HG03378 (cell line): Measurements from ENCODE around the gene ALDH1A2.

Experiments used
- ATAC-seq: cut with Tn5 transposase; IDR thresholded peaks from one replicate; pipeline ENCODE4 v1.9.1; 2021; ENCODE audit warnings: mild to moderate bottlenecking, moderate library complexity; ENCODE audit not compliant: unreplicated experiment

The ALDH1A2 gene

GRCh38 chr15:57947282-57947681 is 118.2 kb downstream of the ALDH1A2 start:
- ATAC-seq = no peak

GRCh38 chr15:57946491-57947048 is 118.9 kb downstream of the ALDH1A2 start:
- ATAC-seq = no peak

GRCh38 chr15:57945616-57946015 is 119.9 kb downstream of the ALDH1A2 start:
- ATAC-seq = no peak

GRCh38 chr15:57943754-57944420 is 121.6 kb downstream of the ALDH1A2 start:
- no peak for ATAC-seq

GRCh38 chr15:57943171-57943570 is 122.3 kb downstream of the ALDH1A2 start:
- no peak for ATAC-seq

- ATAC-seq = no peak
Observed at GRCh38 chr15:57941816-57942215, 123.7 kb downstream of the ALDH1A2 start.

- ATAC-seq = no peak
Observed at GRCh38 chr15:57932348-57932747, 133.2 kb downstream of the ALDH1A2 start.

- ATAC-seq = no peak
Observed at GRCh38 chr15:57931570-57931969, 133.9 kb downstream of the ALDH1A2 start.

- ATAC-seq = no peak
Observed at GRCh38 chr15:57927091-57927631, 138.3 kb downstream of the ALDH1A2 start.

- no peak for ATAC-seq
Observed at GRCh38 chr15:57925650-57926049, 139.9 kb downstream of the ALDH1A2 start.

- no peak for ATAC-seq
Observed at GRCh38 chr15:57924598-57924997, 140.9 kb downstream of the ALDH1A2 start.

- no peak for ATAC-seq
Observed at GRCh38 chr15:57923750-57924149, 141.8 kb downstream of the ALDH1A2 start.

GRCh38 chr15:57923306-57923705 is 142.2 kb downstream of the ALDH1A2 start:
- ATAC-seq = no peak

- ATAC-seq = no peak
Observed at GRCh38 chr15:57922776-57923175, 142.7 kb downstream of the ALDH1A2 start.

GRCh38 chr15:57921371-57921770 is 144.1 kb downstream of the ALDH1A2 start:
- ATAC-seq = no peak

- no peak for ATAC-seq
Observed at GRCh38 chr15:57920911-57921310, 144.6 kb downstream of the ALDH1A2 start.

GRCh38 chr15:57919754-57920153 is 145.8 kb downstream of the ALDH1A2 start:
- no peak for ATAC-seq

GRCh38 chr15:57917998-57918397 is 147.5 kb downstream of the ALDH1A2 start:
- ATAC-seq = no peak

GRCh38 chr15:57916695-57917094 is 148.8 kb downstream of the ALDH1A2 start:
- ATAC-seq = no peak

GRCh38 chr15:57915827-57916531 is 149.5 kb downstream of the ALDH1A2 start:
- no peak for ATAC-seq

- no peak for ATAC-seq
Observed at GRCh38 chr15:57914350-57915055, 151.0 kb downstream of the ALDH1A2 start.
